MM.1S (cell line): ENCODE measurements around the gene COLEC12.

Experiments used
- DNase-seq: peaks from one replicate; pipeline ENCODE4 v3.0.0-alpha.2; 2015
- H2AFZ ChIP-seq: fragments of 300-600 bp; sonication (generic); 2 replicates; pipeline ENCODE4 v1.6.0; 2016; ENCODE audit warnings: antibody characterized with exemption, low read length
- H3F3A ChIP-seq: fragments of 300-600 bp; sonication (generic); 2 replicates; pipeline ENCODE4 v1.6.1; 2016; ENCODE audit warnings: mild to moderate bottlenecking, antibody characterized with exemption, low read length, moderate library complexity, mixed read lengths; ENCODE audit not compliant: insufficient read depth
- H3K27ac ChIP-seq: fragments of 300-600 bp; sonication (generic); 2 replicates; pipeline ENCODE4 v1.5.1; 2016; ENCODE audit warnings: mild to moderate bottlenecking, low read length
- H3K27me3 ChIP-seq: fragments of 300-600 bp; sonication (generic); replicated peaks from 2 replicates; pipeline ENCODE4 v1.6.0; 2016; ENCODE audit warnings: low read length; ENCODE audit not compliant: insufficient read depth
- H3K36me3 ChIP-seq: fragments of 300-600 bp; sonication (generic); replicated peaks from 2 replicates; pipeline ENCODE4 v1.6.1; 2016; ENCODE audit warnings: mild to moderate bottlenecking, low read length, mixed read lengths; ENCODE audit not compliant: insufficient read depth
- H3K4me1 ChIP-seq: fragments of 300-600 bp; sonication (generic); 2 replicates; pipeline ENCODE4 v1.6.1; 2016; ENCODE audit warnings: low read length, mixed read lengths
- H3K4me2 ChIP-seq: fragments of 300-600 bp; sonication (generic); 2 replicates; pipeline ENCODE4 v1.6.0; 2016; ENCODE audit warnings: low read depth, low read length
- H3K4me3 ChIP-seq: fragments of 300-600 bp; sonication (generic); 2 replicates; pipeline ENCODE4 v1.5.1; 2016; ENCODE audit warnings: low read length, mixed read lengths
- H3K79me2 ChIP-seq: fragments of 300-600 bp; sonication (generic); 2 replicates; pipeline ENCODE4 v1.6.1; 2016; ENCODE audit warnings: mixed run types, low read length, mixed read lengths
- H3K9ac ChIP-seq: fragments of 300-600 bp; sonication (generic); 2 replicates; pipeline ENCODE4 v1.6.1; 2016; ENCODE audit warnings: low read length, mixed read lengths
- H3K9me2 ChIP-seq: fragments of 300-600 bp; sonication (generic); replicated peaks from 2 replicates; pipeline ENCODE4 v1.6.1; 2016; ENCODE audit warnings: mild to moderate bottlenecking, low read length, mixed read lengths; ENCODE audit not compliant: insufficient read depth
- H3K9me3 ChIP-seq: fragments of 300-600 bp; sonication (generic); replicated peaks from 2 replicates; pipeline ENCODE4 v1.6.1; 2016; ENCODE audit warnings: mild to moderate bottlenecking, low read length, mixed read lengths; ENCODE audit not compliant: insufficient read depth
- H4K20me1 ChIP-seq: fragments of 300-600 bp; sonication (generic); 2 replicates; pipeline ENCODE4 v1.6.1; 2016; ENCODE audit warnings: mild to moderate bottlenecking, low read length, moderate library complexity, mixed read lengths; ENCODE audit not compliant: insufficient read depth
- CTCF ChIP-seq: fragments of 300-600 bp; sonication (generic); IDR thresholded peaks from 2 replicates; pipeline ENCODE4 v1.5.1; 2016; ENCODE audit warnings: antibody characterized with exemption, low read length, mixed read lengths
- EZH2 ChIP-seq: fragments of 300-600 bp; sonication (generic); optimal IDR thresholded peaks from 2 replicates; pipeline ENCODE3; 2017; ENCODE audit warnings: low read depth, mild to moderate bottlenecking, antibody characterized with exemption, low read length, mixed read lengths
- EZH2phosphoT487 ChIP-seq: fragments of 300-600 bp; sonication (generic); IDR thresholded peaks from 2 replicates; pipeline ENCODE4 v1.6.1; 2018; ENCODE audit warnings: antibody characterized with exemption, low read length

The COLEC12 gene

GRCh38 chr18:393574-393957 lies 106.9 kb downstream of the COLEC12 start:
- H3K9ac ChIP-seq: no peak overlapping the region

GRCh38 chr18:392928-393573 lies 107.5 kb downstream of the COLEC12 start:
- Histone ChIP-seq H3K4me2 (no peak overlapping the region), H3K4me3 (no peak overlapping the region), H3K9ac (no peak overlapping the region), H3K27me3 (no peaks in the 10 kb centered on the region), H3F3A (0 out of 2 replicates have a peak, but pooled peaks cover 3% of the 10 kb centered on the region), H3K4me1 (no peaks in the 10 kb centered on the region; the same call in 1 of the 2 replicates), H3K79me2 (no peaks in the 10 kb centered on the region), H3K9me2 (no peaks in the 10 kb centered on the region), H3K36me3 (no peaks in the 10 kb centered on the region), H2AFZ (no peak overlapping the region), H3K27ac (no peak overlapping the region), H4K20me1 (no peaks in the 10 kb centered on the region), H3K9me3 (no peaks in the 10 kb centered on the region)
- no peak for DNase-seq
- no peak for TF ChIP-seq EZH2phosphoT487
- TF ChIP-seq CTCF: no peak
- TF ChIP-seq EZH2: no peak

More at GRCh38 chr18:393574-393957, 106.9 kb downstream of the COLEC12 start:
- Histone ChIP-seq H3K79me2 (no peaks in the 10 kb centered on the region), H3K4me3 (no peak overlapping the region), H3K36me3 (no peaks in the 10 kb centered on the region), H3K9me2 (no peaks in the 10 kb centered on the region), H3K9me3 (no peaks in the 10 kb centered on the region), H3F3A (0 out of 2 replicates have a peak, but pooled peaks cover 3% of the 10 kb centered on the region), H3K27ac (no peak overlapping the region), H3K4me1 (no peaks in the 10 kb centered on the region; the same call in 1 of the 2 replicates), H3K4me2 (no peak overlapping the region), H2AFZ (no peak overlapping the region), H4K20me1 (no peaks in the 10 kb centered on the region), H3K27me3 (no peaks in the 10 kb centered on the region)
- DNase-seq: no peak
- TF ChIP-seq EZH2phosphoT487 (no peak), EZH2 (no peak), CTCF (no peak)

- no peaks in the 10 kb centered on the region for H3K9me2 ChIP-seq
- no peaks in the 10 kb centered on the region for H3K9me3 ChIP-seq
- no peak overlapping the region for H3K4me3 ChIP-seq
- no peaks in the 10 kb centered on the region; the same call in 1 of the 2 replicates for H3K4me1 ChIP-seq
- no peak for DNase-seq
- H3F3A ChIP-seq: 0 out of 2 replicates have a peak, but pooled peaks cover 3% of the 10 kb centered on the region
- H3K27me3 ChIP-seq: no peaks in the 10 kb centered on the region
- H3K4me2 ChIP-seq: no peak overlapping the region
- no peak overlapping the region for H2AFZ ChIP-seq
- TF ChIP-seq CTCF: no peak
- no peak for TF ChIP-seq EZH2
- TF ChIP-seq EZH2phosphoT487: no peak
- H3K9ac ChIP-seq: no peak overlapping the region
- H3K27ac ChIP-seq: no peak overlapping the region
- H3K79me2 ChIP-seq: no peaks in the 10 kb centered on the region
- H3K36me3 ChIP-seq: no peaks in the 10 kb centered on the region
- H4K20me1 ChIP-seq: no peaks in the 10 kb centered on the region
Measured at GRCh38 chr18:390741-391478, 109.6 kb downstream of the COLEC12 start.
